GM19099 (cell line): ENCODE measurements around the gene GNGT2.

Experiments
- POLR2A ChIP-seq: IDR thresholded peaks from 3 replicates; pipeline ENCODE4 v1.6.1; 2011; ENCODE audit warnings: low read depth; ENCODE audit not compliant: insufficient read length; ENCODE audit errors: extremely low read depth

The GNGT2 gene

GRCh38 chr17:49235896-49236295, 25.5 kb upstream of the GNGT2 start:
- TF ChIP-seq POLR2A = no peak

- TF ChIP-seq POLR2A = no peak
Observed at GRCh38 chr17:49234509-49235080, 24.2 kb upstream of the GNGT2 start.

- TF ChIP-seq POLR2A = no peak
Observed at GRCh38 chr17:49231563-49231894, 21.2 kb upstream of the GNGT2 start.

- TF ChIP-seq POLR2A = peak; percentile 18
Observed at GRCh38 chr17:49230636-49231562, 20.5 kb upstream of the GNGT2 start, which contains the start of gene PHOSPHO1. Gene PHOSPHO1 (minus strand): TSS chr17:49230787. CDS start chr17:49226691, 4,096 bp downstream.

- no peak for TF ChIP-seq POLR2A
Observed at GRCh38 chr17:49229805-49230600, 19.6 kb upstream of the GNGT2 start.

GRCh38 chr17:49229076-49229804, 18.9 kb upstream of the GNGT2 start:
- TF ChIP-seq POLR2A = no peak

GRCh38 chr17:49227436-49228261, 17.3 kb upstream of the GNGT2 start:
- no peak for TF ChIP-seq POLR2A

GRCh38 chr17:49226771-49227435, 16.5 kb upstream of the GNGT2 start:
- no peak for TF ChIP-seq POLR2A

GRCh38 chr17:49225554-49226236, 15.3 kb upstream of the GNGT2 start:
- no peak for TF ChIP-seq POLR2A

GRCh38 chr17:49224997-49225337, 14.6 kb upstream of the GNGT2 start:
- TF ChIP-seq POLR2A = peak; percentile 5

GRCh38 chr17:49224198-49224996, 14.0 kb upstream of the GNGT2 start:
- TF ChIP-seq POLR2A = peak; percentile 18

GRCh38 chr17:49223517-49224197, 13.3 kb upstream of the GNGT2 start:
- TF ChIP-seq POLR2A = no peak
